Stimulated activated CD8-positive, alpha-beta memory T cell treated with anti-CD3 and anti-CD28 coated beads, Interleukin-15, amount 100 ng/mL, for 4 hours (primary cell): ENCODE measurements around the gene LSM6.
A peak's percentile ranks its signal among the peaks of the same experiment; 100 is the strongest.

Source experiments
- DNase-seq, 2 donors: peaks; one replicate each; pipeline ENCODE4 v3.0.0-alpha.2; 2020; ENCODE audit warnings: low read depth in 2 of 2

The LSM6 gene

GRCh38 chr4:146175541-146176453 lies at the start of gene LSM6:
Gene LSM6 (plus strand): TSS chr4:146175718. CDS start chr4:146182922, 7,204 bp downstream.
- peak; percentile 65 to 66 for DNase-seq

GRCh38 chr4:146132445-146132844 lies 43.1 kb upstream of the LSM6 start:
- DNase-seq = no peak

GRCh38 chr4:146134761-146135445 lies 40.6 kb upstream of the LSM6 start:
- no peak for DNase-seq

GRCh38 chr4:146135941-146136340 lies 39.6 kb upstream of the LSM6 start:
- DNase-seq = no peak

GRCh38 chr4:146142768-146143167 lies 32.8 kb upstream of the LSM6 start:
- DNase-seq = no peak

GRCh38 chr4:146143888-146144287 lies 31.6 kb upstream of the LSM6 start:
- DNase-seq = no peak

- DNase-seq = no peak
Observed at GRCh38 chr4:146146918-146147317, 28.6 kb upstream of the LSM6 start.

- DNase-seq = no peak
Observed at GRCh38 chr4:146148021-146148420, 27.5 kb upstream of the LSM6 start.

GRCh38 chr4:146154057-146154456 lies 21.5 kb upstream of the LSM6 start:
- no peak for DNase-seq

GRCh38 chr4:146155152-146155724 lies 20.3 kb upstream of the LSM6 start:
- DNase-seq = no peak

- DNase-seq = no peak
Observed at GRCh38 chr4:146158036-146158745, 17.3 kb upstream of the LSM6 start.

- no peak for DNase-seq
Observed at GRCh38 chr4:146159384-146160058, 16.0 kb upstream of the LSM6 start.

- no peak for DNase-seq
Observed at GRCh38 chr4:146161243-146161642, 14.3 kb upstream of the LSM6 start.

- no peak for DNase-seq
Observed at GRCh38 chr4:146165221-146165620, 10.3 kb upstream of the LSM6 start.

GRCh38 chr4:146165840-146166239 lies 9.7 kb upstream of the LSM6 start:
- no peak for DNase-seq

GRCh38 chr4:146170149-146170548 lies 5.4 kb upstream of the LSM6 start:
- no peak for DNase-seq

- DNase-seq = no peak
Observed at GRCh38 chr4:146176891-146177290, 1.4 kb downstream of the LSM6 start.

GRCh38 chr4:146178126-146178525 lies 2.6 kb downstream of the LSM6 start:
- DNase-seq = no peak

- DNase-seq = no peak
Observed at GRCh38 chr4:146179784-146180370, 4.4 kb downstream of the LSM6 start.

- DNase-seq = no peak
Observed at GRCh38 chr4:146182443-146182842, 6.9 kb downstream of the LSM6 start.

GRCh38 chr4:146183209-146183608 lies 7.7 kb downstream of the LSM6 start:
- DNase-seq = no peak
